GM12878 (cell line): ENCODE measurements around the gene SLC5A10. TPM values are rescaled to one million over a fixed set of nuclear protein-coding genes. Genes with fewer than 3 reads are reported as not detected.

Experiments used
- ATF7 ChIP-seq: fragments of 450-650 bp; IDR thresholded peaks from 2 replicates; pipeline ENCODE4 v1.6.1; 2016; ENCODE audit warnings: low read depth, mild to moderate bottlenecking
- BHLHE40 ChIP-seq, 2 experiments: fragments of 450-650 bp in 1 of 2; IDR thresholded peaks; 2 replicates each; pipeline ENCODE4 v1.6.1; 2011 to 2017; ENCODE audit warnings: low read depth in 2 of 2, borderline replicate concordance in 1 of 2, improper control_type of control experiment in 1 of 2, low read length in 1 of 2, mild to moderate bottlenecking in 1 of 2
- CUX1 ChIP-seq: IDR thresholded peaks from 2 replicates; pipeline ENCODE4 v1.6.1; 2012; ENCODE audit warnings: improper control_type of control experiment, low read depth, low read length; ENCODE audit not compliant: insufficient replicate concordance
- E2F4 ChIP-seq: IDR thresholded peaks from 2 replicates; pipeline ENCODE4 v1.6.1; 2012; ENCODE audit warnings: low read depth, low read length, improper control_type of control experiment
- EP300 ChIP-seq, 2 experiments: fragments of 150-350 bp in 1 of 2; IDR thresholded peaks; 2 replicates each; pipeline ENCODE4 v1.6.1; 2011 to 2012; ENCODE audit warnings: low read depth in 2 of 2, low read length in 2 of 2, borderline replicate concordance in 1 of 2, improper control_type of control experiment in 1 of 2, inconsistent platforms in 1 of 2; ENCODE audit not compliant: control insufficient read depth in 1 of 2
- GATAD2B ChIP-seq: fragments of 450-650 bp; conservative IDR thresholded peaks from 2 replicates; pipeline ENCODE4 v1.6.1; 2017; ENCODE audit warnings: low read depth, mild to moderate bottlenecking, moderate library complexity
- JUND ChIP-seq: IDR thresholded peaks from 2 replicates; pipeline ENCODE4 v1.6.1; 2012; ENCODE audit warnings: low read depth, mild to moderate bottlenecking, low read length, improper control_type of control experiment, moderate library complexity
- MXI1 ChIP-seq: fragments of 150-350 bp; IDR thresholded peaks from 2 replicates; pipeline ENCODE4 v1.6.1; 2011; ENCODE audit warnings: low read depth, mild to moderate bottlenecking, inconsistent platforms, low read length, improper control_type of control experiment
- POLR2AphosphoS2 ChIP-seq: IDR thresholded peaks from 2 replicates; pipeline ENCODE4 v1.6.1; 2011; ENCODE audit warnings: low read depth, mild to moderate bottlenecking, low read length, improper control_type of control experiment, moderate library complexity
- RBBP5 ChIP-seq: fragments of 200-600 bp; sonication (generic); conservative IDR thresholded peaks from 2 replicates; pipeline ENCODE4 v1.6.1; 2016
- SMARCA5 ChIP-seq: fragments of 450-650 bp; IDR thresholded peaks from 2 replicates; pipeline ENCODE4 v1.6.1; 2017; ENCODE audit warnings: mild to moderate bottlenecking
- SMC3 ChIP-seq: IDR thresholded peaks from 2 replicates; pipeline ENCODE4 v1.6.1; 2011; ENCODE audit warnings: low read length, improper control_type of control experiment, borderline replicate concordance
- STAT3 ChIP-seq: IDR thresholded peaks from 2 replicates; pipeline ENCODE4 v1.6.1; 2011; ENCODE audit warnings: low read depth, low read length, improper control_type of control experiment
- TCF12 ChIP-seq: IDR thresholded peaks from 2 replicates; pipeline ENCODE4 v1.6.1; 2011; ENCODE audit warnings: low read depth, mild to moderate bottlenecking, low read length
- TCF7 ChIP-seq: IDR thresholded peaks from 2 replicates; pipeline ENCODE4 v1.6.1; 2014; ENCODE audit warnings: antibody characterized with exemption, borderline replicate concordance
- ZBTB11 ChIP-seq: fragments of 450-650 bp; formaldehyde crosslinking; IDR thresholded peaks from 2 replicates; pipeline ENCODE4 v1.5.0; 2022; ENCODE audit warnings: mild to moderate bottlenecking, missing genetic modification characterization
- polyA plus RNA-seq, 11 experiments: library from polyadenylated mRNA; depleted of rRNA in 4 of 11; unstranded in 6 of 11; stranded (reverse) in 5 of 11; fragments of >200 nt; fragmentation: Nextera tagmentation in 4 of 11; fragmentation: Illumina TruSeq in 1 of 11; extraction: Ambion mirVana in 4 of 11; extraction: Trizol in 1 of 11; gene quantifications; 1 replicate in 1 of 11; 2 replicates in 10 of 11; pipeline versions ENCODE4 v1.2.1 to v1.2.3, GENCODE V29; 2011 to 2016; ENCODE audit warnings: inconsistent platforms in 2 of 11, missing spikeins in 2 of 11, low read depth in 1 of 11
- total RNA-seq, 4 experiments: library from RNA; depleted of rRNA in 3 of 4; stranded (reverse); fragments of >200 nt in 3 of 4; fragmentation: Illumina TruSeq in 1 of 4; extraction: Trizol in 1 of 4; gene quantifications; 2 replicates each; pipeline versions ENCODE4 v1.2.1 to v1.2.3, GENCODE V29; 2013 to 2021

The SLC5A10 gene
- total and polyA plus RNA-seq, 10 of the 15 experiments (the other 5 are each of a cell fraction or from before 2014, with no cell fraction given): under 0.01 to 0.18 (median 0.07) TPM; not detected in 4

- TF ChIP-seq ZBTB11 (CRISPR knock-in tag) (no peak), SMARCA5 (peak; percentile 88), EP300 (IDR thresholded peaks at IDR 0.05; ENCODE audit: borderline replicate concordance in 1 of 2, control insufficient read depth in 1 of 2, low read depth in 2 of 2, low read length in 2 of 2) (no peak), E2F4 (no peak), MXI1 (no peak), BHLHE40 (IDR thresholded peaks at IDR 0.05; ENCODE audit: borderline replicate concordance in 1 of 2, low read depth in 2 of 2, low read length in 1 of 2) (peak; percentile 96 to 99), POLR2AphosphoS2 (no peak), TCF7 (no peak), JUND (no peak), RBBP5 (no peak), SMC3 (no peak), GATAD2B (peak; percentile 89), STAT3 (no peak), CUX1 (no peak), ATF7 (no peak), TCF12 (peak; percentile 29; the same call in 1 of the 2 replicates)
Measured at GRCh38 chr17:19004421-19005136, 52.6 kb downstream of the SLC5A10 start, which contains the start of gene FAM83G (continued).
